Esophagus squamous epithelium (tissue), 5 donors: ENCODE measurements around the gene RPL15. TPM values are rescaled to one million over a fixed set of nuclear protein-coding genes. Genes with fewer than 3 reads are reported as not detected.

Experiments
- DNase-seq: peaks from one replicate; lab custom pipeline; 2025; lab: John Stamatoyannopoulos, UW
- H3K27ac ChIP-seq, 4 donors: fragments of 200-600 bp; sonication (generic); one replicate each; pipeline ENCODE4 v1.5.1; 2016 to 2019; ENCODE audit warnings: mild to moderate bottlenecking in 1 of 4
- H3K27me3 ChIP-seq, 4 donors: fragments of 200-600 bp; sonication (generic); 1 replicate in 3 of 4; 2 replicates in 1 of 4; pipeline versions ENCODE4 v1.5.1 to v1.6.0; 2017 to 2021; ENCODE audit warnings: antibody characterized with exemption in 1 of 4
- H3K36me3 ChIP-seq, 3 donors: fragments of 200-600 bp; sonication (generic); one replicate each; pipeline ENCODE4 v1.5.1; 2016 to 2019
- H3K4me1 ChIP-seq, 3 donors: fragments of 200-600 bp; sonication (generic); one replicate each; pipeline ENCODE4 v1.5.1; 2017 to 2019
- H3K4me3 ChIP-seq, 4 donors: fragments of 200-600 bp; sonication (generic); 1 replicate in 3 of 4; 2 replicates in 1 of 4; pipeline ENCODE4 v1.5.1; 2016 to 2019; ENCODE audit warnings: mild to moderate bottlenecking in 2 of 4, moderate library complexity in 1 of 4
- H3K9me3 ChIP-seq, 3 donors: fragments of 200-600 bp; sonication (generic); one replicate each; pipeline ENCODE4 v1.5.1; 2016 to 2019
- POLR2A ChIP-seq, 4 donors: fragments of 450-650 bp; IDR thresholded peaks; one replicate each; pipeline ENCODE4 v1.6.1; 2017; ENCODE audit warnings: antibody characterized with exemption in 4 of 4, mild to moderate bottlenecking in 4 of 4, moderate library complexity in 3 of 4
- WGBS, 2 donors: methylation state at CpG; one replicate each; pipeline ENCODE4 v1.1.5; 2018; 5-methylcytosine and 5-hydroxymethylcytosine counted together
- intact Hi-C: fragments of 100-400 bp; cut with DNase I; formaldehyde crosslinking; loops from one replicate; pipeline ENCODE4 v1.15.0; 2022
- total RNA-seq, 4 donors: library from RNA; depleted of rRNA; stranded (reverse); fragments of >200 nt; gene quantifications; one replicate each; pipeline ENCODE4 v1.1.0, GENCODE V29; 2016
- TF ChIP-seq, protein P1 (sequence below), 6 experiments: fragments of 450-650 bp in 4 of 6; fragments of 200-600 bp in 2 of 6; sonication (generic) in 2 of 6; IDR thresholded peaks; one replicate each; pipeline ENCODE4 v1.5.1; 2016 to 2019; ENCODE audit warnings: antibody characterized with exemption in 6 of 6, mild to moderate bottlenecking in 4 of 6, moderate library complexity in 4 of 6
- donor health status: DM: yes; HTN: yes; CAD: no.

The RPL15 gene
- total RNA-seq, 4 donors from 2014 or later: 1,560 to 3,130 (median 2,166) TPM

DNA sequence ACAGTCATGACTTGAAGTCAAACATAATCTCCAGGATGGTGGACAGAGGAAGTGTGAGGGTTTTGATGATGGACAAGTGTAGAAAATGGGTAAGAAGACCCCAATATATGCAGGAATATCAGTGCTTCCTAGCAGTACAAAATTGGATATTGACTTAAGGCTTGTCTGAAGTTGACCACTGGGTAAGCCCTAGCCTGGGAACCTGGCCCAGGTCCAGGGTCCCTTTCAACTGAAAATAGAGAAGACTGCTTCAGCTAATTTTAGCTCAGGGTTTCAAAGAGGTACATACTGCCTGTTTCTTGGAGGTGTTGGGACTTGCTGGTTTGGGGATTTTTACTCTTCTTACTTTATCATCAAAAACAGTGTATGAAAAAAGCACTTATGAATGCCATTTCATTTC is 32.9 kb downstream of the RPL15 start:
- H3K4me1 ChIP-seq: peaks cover 19 to 84% (median 46%) of the 10 kb centered on the region in 3 donors
- no peak for DNase-seq
- H3K36me3 ChIP-seq: peaks cover 0 to 3% (median 0%) of the 10 kb centered on the region in 3 donors
- TF ChIP-seq POLR2A (IDR thresholded peaks at IDR 0.05): no peak
- TF ChIP-seq, protein P1, sequence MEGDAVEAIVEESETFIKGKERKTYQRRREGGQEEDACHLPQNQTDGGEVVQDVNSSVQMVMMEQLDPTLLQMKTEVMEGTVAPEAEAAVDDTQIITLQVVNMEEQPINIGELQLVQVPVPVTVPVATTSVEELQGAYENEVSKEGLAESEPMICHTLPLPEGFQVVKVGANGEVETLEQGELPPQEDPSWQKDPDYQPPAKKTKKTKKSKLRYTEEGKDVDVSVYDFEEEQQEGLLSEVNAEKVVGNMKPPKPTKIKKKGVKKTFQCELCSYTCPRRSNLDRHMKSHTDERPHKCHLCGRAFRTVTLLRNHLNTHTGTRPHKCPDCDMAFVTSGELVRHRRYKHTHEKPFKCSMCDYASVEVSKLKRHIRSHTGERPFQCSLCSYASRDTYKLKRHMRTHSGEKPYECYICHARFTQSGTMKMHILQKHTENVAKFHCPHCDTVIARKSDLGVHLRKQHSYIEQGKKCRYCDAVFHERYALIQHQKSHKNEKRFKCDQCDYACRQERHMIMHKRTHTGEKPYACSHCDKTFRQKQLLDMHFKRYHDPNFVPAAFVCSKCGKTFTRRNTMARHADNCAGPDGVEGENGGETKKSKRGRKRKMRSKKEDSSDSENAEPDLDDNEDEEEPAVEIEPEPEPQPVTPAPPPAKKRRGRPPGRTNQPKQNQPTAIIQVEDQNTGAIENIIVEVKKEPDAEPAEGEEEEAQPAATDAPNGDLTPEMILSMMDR (IDR thresholded peaks at IDR 0.05): no peak
- intact Hi-C loops: no loop called here
- H3K27me3 ChIP-seq: no peaks in the 10 kb centered on the region
- H3K4me3 ChIP-seq: peak overlapping the region in 1 of 4 donors; percentile 36
- H3K27ac ChIP-seq: peak overlapping the region; percentile 12 to 95 (median 25)
- H3K9me3 ChIP-seq: no peaks in the 10 kb centered on the region

DNA sequence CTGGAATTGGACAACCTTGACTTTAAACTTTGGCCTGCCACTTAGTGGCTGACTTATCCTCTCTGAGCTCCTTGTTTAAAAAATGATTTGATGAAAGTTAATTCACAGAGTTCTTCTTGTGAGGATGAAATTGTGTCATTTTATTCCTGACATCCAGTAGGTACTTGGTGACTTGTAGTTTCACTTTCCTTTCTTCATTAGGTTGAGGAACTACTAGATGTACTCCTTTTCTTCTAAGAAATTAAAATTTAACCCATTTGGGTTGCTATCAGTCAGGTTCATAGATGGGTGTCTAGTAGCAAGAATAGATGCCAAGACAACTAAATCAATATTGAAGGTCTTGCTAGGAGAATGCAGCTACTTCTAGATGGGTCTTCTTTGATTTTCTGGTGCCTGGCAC is 33.4 kb downstream of the RPL15 start:
- intact Hi-C loops: no loop called here
- TF ChIP-seq, protein P1 (IDR thresholded peaks at IDR 0.05): no peak
- no peak for TF ChIP-seq POLR2A (IDR thresholded peaks at IDR 0.05)
- H3K4me3 ChIP-seq: peak overlapping the region in 1 of 4 donors; percentile 36

DNA sequence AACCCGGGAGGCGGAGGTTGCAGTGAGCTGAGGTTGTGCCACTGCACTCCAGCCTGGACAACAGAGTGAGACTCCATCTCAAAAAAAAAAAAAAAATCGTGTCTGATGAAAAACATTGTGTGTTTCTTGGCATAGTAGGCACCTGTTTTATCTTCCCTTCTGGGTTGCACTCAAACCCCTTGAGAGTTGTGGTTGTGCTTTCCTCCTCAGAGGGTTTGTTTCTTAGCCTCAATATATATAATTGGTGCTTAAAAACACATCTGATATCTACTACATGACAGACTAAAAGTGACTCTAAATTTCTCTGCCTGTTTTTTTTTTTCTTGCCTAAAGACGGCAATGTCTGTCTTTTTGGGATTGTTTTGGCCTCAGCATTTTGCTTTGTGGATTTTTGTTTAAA is 35.7 kb downstream of the RPL15 start:
- H3K4me1 ChIP-seq: peaks cover 13 to 68% (median 33%) of the 10 kb centered on the region in 3 donors
- 67 to 69% methylated on average over 4 of the region's 4 CpGs for WGBS, 2 donors

More for the DNA sequence above, 33.4 kb downstream of the RPL15 start:
- Histone ChIP-seq H3K4me1 (peaks cover 19 to 83% (median 46%) of the 10 kb centered on the region in 3 donors), H3K9me3 (no peaks in the 10 kb centered on the region), H3K36me3 (peaks cover 0 to 8% (median 0%) of the 10 kb centered on the region in 3 donors), H3K27me3 (no peaks in the 10 kb centered on the region), H3K27ac (peak overlapping the region in 3 of 4 donors; percentile 24 to 95 (median 26))
- DNase-seq: no peak

DNA sequence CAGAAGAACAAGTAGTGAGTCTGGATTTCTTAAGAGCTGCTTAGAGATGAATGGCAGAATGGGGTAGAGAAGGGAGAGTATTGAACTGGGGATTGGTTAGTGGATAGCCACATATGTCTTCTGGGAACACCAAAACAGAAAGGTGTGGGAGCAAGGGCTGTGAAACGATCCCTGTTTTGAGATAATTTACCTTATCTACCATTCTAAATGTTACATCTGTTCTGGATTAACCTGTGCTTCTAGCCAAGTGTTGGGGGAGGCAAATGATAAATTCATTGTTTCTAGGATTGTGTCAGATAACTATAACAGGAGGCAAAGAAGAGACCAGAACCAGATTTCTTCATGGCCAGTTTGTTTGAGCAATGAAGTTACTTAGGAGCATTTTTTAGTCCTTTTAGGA is 36.6 kb downstream of the RPL15 start:
- H3K27ac ChIP-seq: no peak overlapping the region

More for the DNA sequence above, 35.7 kb downstream of the RPL15 start:
- no peak for DNase-seq
- intact Hi-C loops: no loop called here
- peaks cover 0 to 26% (median 0%) of the 10 kb centered on the region in 3 donors for H3K36me3 ChIP-seq
- no peaks in the 10 kb centered on the region for H3K27me3 ChIP-seq
- TF ChIP-seq POLR2A (IDR thresholded peaks at IDR 0.05): no peak
- TF ChIP-seq, protein P1 (IDR thresholded peaks at IDR 0.05): no peak
- H3K27ac ChIP-seq: no peak overlapping the region
- H3K4me3 ChIP-seq: no peak overlapping the region
- H3K9me3 ChIP-seq: no peaks in the 10 kb centered on the region

DNA sequence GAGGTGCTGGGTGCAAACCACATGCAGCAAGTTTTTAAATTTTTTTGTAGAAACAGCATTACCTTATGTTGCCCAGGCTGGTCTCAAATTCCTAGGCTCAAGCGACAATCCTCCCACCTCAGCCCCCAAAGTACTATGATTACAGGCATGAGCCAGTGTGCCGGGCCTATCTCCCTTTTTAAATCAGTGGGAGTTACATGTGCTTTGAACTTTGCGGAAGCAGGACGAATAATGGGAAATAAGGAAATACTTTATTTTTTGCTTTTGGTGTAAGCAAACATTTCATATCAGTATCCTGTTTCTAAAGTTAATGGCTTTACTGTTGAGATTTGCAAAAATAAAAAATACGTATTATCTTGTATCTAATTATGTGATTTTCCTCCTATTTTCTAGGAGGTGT is 37.2 kb downstream of the RPL15 start:
- H3K27ac ChIP-seq: no peak overlapping the region
- no peak overlapping the region for H3K4me3 ChIP-seq
- H3K4me1 ChIP-seq: peaks cover 9 to 65% (median 24%) of the 10 kb centered on the region in 3 donors
- 88 to 97% methylated on average over 5 of the region's 5 CpGs for WGBS, 2 donors
- no peak for DNase-seq
- peaks cover 0 to 32% (median 0%) of the 10 kb centered on the region in 3 donors for H3K36me3 ChIP-seq
- no peak for TF ChIP-seq POLR2A (IDR thresholded peaks at IDR 0.05)
- TF ChIP-seq, protein P1 (IDR thresholded peaks at IDR 0.05): no peak
- H3K27me3 ChIP-seq: no peaks in the 10 kb centered on the region
- H3K9me3 ChIP-seq: no peaks in the 10 kb centered on the region
- intact Hi-C loops: no loop called here

More for the DNA sequence above, 36.6 kb downstream of the RPL15 start:
- 60 to 61% methylated on average over 1 of the region's 1 CpG for whole genome bisulfite sequencing, 2 donors
- H3K4me3 ChIP-seq: no peak overlapping the region
- peaks cover 0 to 32% (median 0%) of the 10 kb centered on the region in 3 donors for H3K36me3 ChIP-seq
- DNase-seq: no peak
- intact Hi-C loops: no loop called here
- peaks cover 9 to 66% (median 25%) of the 10 kb centered on the region in 3 donors for H3K4me1 ChIP-seq
- H3K27me3 ChIP-seq: no peaks in the 10 kb centered on the region
- TF ChIP-seq, protein P1 (IDR thresholded peaks at IDR 0.05): no peak
- TF ChIP-seq POLR2A (IDR thresholded peaks at IDR 0.05): no peak
- H3K9me3 ChIP-seq: no peaks in the 10 kb centered on the region
